Measurements from ENCODE around the gene INCA1.
A peak's percentile ranks its signal among the peaks of the same experiment; 100 is the strongest.

Gene INCA1

DNA sequence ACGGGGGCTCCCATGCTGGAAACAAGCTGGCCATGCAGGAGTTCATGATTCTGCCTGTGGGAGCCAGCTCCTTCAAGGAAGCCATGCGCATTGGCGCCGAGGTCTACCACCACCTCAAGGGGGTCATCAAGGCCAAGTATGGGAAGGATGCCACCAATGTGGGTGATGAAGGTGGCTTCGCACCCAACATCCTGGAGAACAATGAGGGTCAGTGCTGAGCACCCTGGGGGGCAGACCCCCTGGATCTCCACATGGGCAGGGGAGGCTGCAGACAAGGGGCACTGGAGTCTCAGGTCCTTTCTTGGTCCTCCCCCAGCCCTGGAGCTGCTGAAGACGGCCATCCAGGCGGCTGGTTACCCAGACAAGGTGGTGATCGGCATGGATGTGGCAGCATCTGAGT lies 42.2 kb downstream of the INCA1 start:
- Histone ChIP-seq H3K4me3 (no peak overlapping the region), H3K27ac (no peak overlapping the region)

DNA sequence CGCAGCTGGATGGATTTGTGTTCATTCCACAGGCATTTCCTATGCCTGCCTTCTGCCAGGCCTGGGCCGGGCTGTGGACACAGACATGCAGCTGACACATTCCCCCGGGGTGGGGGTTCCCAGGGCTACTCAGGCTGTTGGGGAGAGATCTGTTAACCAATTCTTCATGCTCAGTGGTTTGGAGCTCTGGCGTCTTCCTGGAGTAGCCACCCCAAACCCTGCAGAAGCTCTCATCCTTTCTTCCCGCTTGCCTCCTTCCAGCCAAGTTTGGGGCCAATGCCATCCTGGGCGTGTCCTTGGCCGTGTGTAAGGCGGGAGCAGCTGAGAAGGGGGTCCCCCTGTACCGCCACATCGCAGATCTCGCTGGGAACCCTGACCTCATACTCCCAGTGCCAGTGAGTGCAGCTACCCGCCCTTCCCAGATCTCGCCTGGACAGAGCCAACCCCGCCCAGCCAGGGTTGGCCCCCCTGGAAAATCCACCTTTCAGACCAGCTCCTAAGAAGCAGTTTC lies 43.8 kb downstream of the INCA1 start:
- H3K4me3 ChIP-seq: no peak overlapping the region
- peak overlapping the region in 14 of 21 experiments; percentile 1 to 67 (median 44) for H3K27ac ChIP-seq

DNA sequence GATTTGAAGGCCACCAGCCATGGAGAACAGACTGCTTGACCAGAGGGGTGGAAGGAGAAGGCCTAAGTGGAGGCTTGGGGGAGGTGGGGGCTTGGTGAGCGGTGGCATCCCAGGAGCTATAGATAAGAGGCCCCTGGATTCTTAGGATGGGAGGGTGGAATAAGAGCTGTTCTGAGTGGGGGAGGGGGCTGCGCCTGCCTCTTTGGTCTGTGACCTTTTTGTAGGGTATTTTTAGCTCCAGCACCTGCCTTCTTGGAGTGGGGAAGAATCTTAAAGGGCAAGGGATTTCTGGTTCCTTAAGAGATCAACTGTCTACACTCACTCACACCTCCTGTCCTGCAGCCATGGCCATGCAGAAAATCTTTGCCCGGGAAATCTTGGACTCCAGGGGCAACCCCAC lies 45.8 kb downstream of the INCA1 start:
- Histone ChIP-seq H3K4me3 (no peak overlapping the region), H3K27ac (no peak overlapping the region)

DNA sequence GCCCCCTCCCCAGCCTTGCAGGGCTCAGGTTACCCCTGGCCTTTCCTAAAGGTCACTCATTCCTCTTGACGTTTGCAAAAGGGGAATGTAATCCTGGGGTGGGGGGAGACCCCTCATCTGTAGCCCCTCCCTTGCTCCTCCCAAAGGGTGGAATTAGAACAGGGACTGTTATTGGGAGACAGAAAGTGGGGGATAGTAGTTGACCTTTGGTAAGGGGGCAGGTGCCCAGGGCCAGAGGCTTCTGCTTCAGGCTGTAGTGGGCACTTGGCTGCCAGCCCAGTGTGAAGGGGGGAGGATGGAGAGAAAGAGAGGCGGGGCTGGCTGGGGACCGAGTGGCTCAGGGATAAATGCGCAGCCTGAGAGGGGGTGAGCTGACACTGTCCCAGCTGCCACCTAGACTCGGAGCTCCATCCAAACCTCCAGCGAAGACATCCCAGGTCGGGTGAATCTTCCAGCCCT lies 46.5 kb downstream of the INCA1 start, which contains the start of gene ENO3:
Gene ENO3, plus strand, starts transcription at position 374 of the 459 bp plus-strand sequence. CDS start 711 bp downstream, outside the sequence.
- peak within 1 kb of the TSS; percentile 91 to 100 (median 99) for H3K4me3 ChIP-seq
- H3K27ac ChIP-seq: peak within 1 kb of the TSS; percentile 78 to 100 (median 99)

DNA sequence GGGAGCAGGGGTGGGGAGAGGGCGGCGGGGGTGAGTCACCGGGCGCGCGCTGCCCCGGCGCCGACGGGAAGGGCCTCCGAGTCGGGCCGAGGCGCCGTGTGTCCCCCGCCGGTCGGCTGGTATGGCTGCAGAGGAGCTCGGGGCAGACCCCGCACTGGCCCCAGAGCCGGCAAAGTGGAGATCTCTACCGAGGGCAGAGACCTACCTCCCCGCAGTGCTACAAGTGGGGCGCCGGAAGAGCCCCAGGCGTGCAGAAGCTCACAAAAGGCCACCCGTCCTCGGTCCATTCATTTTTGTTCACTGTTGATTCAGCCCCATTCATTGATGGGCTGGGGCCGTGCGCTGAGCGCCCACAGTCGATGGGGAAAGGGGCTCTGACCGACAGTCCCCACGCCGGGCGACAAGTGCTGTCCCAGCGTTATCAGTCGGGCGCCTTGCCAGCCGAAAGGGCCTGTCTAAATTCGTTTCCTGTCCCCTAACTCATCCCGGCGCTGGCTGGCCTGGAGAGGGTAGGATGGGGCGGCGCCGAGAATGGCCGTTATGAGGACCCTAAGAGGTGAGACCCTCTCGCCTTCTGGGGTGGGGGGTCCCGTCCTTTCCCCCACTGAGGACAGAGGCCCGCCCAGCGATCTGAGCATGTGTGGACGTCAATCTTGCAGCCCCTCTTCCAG lies 47.1 kb downstream of the INCA1 start:
- peak overlapping the region; percentile 78 to 100 (median 99) for H3K27ac ChIP-seq

DNA sequence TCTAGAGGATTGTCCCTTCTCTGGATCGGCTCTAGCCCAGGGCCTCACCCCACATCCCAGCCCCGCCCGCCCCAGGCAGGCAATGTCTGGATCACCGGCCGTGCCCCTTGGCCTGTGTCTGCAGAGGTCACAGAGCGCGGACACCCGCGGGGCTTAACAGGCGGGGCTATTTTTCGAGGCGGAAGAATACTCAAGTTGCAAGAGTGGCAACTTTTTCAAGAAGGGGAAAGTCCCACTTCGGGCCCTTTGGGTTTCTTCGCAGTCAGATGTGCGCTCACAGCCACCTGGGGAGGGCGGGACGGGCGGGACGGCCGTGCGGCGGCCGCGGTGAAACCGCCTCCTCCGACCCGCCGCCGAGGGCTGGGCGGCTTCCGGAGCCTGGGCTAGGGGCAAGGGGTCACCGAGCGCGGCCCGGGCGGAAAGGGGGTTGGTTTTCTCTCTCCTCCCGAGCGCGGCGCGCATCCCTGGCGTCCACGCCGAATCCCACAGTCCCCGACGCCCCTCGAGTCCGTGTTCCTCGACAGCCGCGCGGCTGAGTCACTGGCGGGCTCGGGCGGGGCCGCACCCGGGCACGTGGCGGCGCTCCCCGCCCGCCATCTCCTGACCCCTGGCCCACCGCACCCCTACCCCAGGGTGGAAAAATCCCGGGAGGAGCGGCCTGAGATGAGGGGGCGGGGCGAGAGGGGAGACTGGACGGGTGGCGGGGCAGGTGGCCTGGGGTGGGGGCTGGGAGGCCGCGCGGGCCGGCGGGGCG lies 47.8 kb downstream of the INCA1 start:
- peak overlapping the region; percentile 78 to 100 (median 99) for H3K27ac ChIP-seq
- H3K4me3 ChIP-seq: peak overlapping the region; percentile 91 to 100 (median 99)

More for the DNA sequence above, 47.1 kb downstream of the INCA1 start:
- H3K4me3 ChIP-seq: peak overlapping the region; percentile 91 to 100 (median 99)

DNA sequence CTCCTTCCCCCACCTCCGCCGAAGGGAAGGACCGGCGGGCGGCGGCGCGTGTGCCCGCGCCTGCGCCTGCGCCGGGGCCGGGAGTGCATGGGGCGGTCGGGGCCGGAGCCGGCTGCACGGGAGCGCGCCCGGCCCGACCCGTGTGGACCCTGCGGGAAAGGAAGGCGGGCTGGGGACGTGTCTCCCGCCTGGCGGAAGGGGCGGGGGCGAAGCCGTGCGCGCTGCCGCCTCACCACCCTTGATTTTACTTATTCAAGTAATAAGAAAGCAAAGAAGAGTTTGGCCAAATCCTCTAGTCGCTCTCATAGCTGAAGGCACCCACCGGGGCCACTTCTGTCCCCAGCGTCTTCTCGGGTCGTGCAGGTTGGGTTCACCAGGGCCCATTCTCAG lies 48.4 kb downstream of the INCA1 start:
- H3K27ac ChIP-seq: peak overlapping the region; percentile 78 to 100 (median 99)
- H3K4me3 ChIP-seq: peak overlapping the region; percentile 91 to 100 (median 99)

DNA sequence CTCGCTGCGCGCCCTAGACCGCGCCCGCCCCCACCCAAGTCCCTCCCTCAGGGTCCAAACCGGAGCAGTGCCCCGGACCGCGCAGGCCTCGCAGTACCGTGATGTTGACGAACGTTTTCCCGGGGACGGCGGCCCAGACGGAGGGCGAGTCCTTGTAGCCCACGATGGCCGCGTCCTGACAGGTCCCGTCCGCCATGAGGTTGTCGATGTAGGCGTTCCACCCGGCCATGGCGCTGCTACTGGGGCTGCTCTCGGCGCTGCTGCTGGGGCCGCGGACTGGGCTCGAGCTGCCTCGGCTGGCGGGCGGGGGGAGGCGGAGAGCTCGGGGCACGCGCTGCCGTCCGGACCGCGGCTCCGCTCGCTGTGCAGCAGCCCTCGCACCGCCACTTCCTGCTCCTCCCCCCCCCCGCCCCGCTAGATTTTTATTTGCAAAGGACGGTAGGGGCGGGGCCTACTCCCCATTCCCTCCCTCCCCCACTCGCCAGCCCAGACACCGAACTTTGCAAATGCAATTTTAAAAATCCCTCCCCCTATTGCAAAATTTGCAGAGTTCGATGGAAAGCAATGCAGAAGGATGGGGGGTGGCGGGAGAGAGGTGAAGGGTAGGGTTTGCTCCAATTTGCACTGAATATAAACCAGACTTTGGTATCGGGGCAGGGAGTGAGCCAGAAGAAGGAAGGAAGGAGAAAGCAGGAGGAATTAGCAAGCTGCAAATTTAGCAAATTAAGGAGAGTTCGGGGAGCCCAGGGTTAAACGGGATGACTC lies 49.0 kb downstream of the INCA1 start, which contains the start of gene PFN1:
Gene PFN1, minus strand, starts transcription at position 365 of the 765 bp plus-strand sequence. Its CDS starts 136 bp downstream, at position 229.
- H3K27ac ChIP-seq: peak within 1 kb of the TSS; percentile 83 to 100 (median 99)

DNA sequence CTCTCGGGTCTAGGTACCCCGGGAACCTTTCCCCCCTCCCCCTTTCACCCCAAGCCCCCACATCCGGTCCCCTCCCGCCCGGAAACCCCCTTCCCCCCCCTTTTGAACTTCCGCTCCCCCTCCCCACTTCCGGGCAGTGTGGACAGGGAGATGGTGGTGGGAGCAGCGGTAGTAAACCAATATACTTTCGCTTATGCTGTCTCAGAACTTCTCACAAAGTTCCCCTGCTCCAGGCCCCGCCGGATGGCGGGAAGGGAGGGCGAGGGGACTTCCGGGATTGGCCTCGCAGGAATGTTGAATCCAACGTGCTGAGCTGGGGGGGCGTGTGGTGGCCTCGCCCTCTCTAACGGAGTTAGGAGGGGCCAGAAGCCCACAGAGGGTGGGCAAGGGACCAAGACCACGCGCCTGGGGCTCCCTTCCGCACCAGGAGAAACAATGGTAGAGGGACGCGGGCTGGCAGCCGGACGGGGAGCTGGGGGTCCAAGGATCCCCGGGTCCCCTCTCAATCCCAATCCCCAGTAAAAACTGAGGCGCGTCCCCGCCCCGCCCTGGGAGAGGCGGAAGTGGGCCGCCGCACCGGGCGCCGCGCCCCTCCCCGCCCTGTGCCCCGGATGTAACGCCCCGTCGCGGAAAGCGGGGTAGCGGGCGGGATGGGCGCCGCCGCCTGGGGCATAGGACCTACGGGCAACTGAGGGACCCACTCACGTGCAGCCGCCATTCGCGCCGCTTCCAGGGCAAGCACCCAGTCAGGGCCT lies 49.7 kb downstream of the INCA1 start:
- Histone ChIP-seq H3K4me3 (peak overlapping the region; percentile 91 to 100 (median 99)), H3K27ac (peak overlapping the region; percentile 83 to 100 (median 99))

More for the DNA sequence above, 49.0 kb downstream of the INCA1 start, which contains the start of gene PFN1:
- H3K4me3 ChIP-seq: peak within 1 kb of the TSS; percentile 91 to 100 (median 99)

DNA sequence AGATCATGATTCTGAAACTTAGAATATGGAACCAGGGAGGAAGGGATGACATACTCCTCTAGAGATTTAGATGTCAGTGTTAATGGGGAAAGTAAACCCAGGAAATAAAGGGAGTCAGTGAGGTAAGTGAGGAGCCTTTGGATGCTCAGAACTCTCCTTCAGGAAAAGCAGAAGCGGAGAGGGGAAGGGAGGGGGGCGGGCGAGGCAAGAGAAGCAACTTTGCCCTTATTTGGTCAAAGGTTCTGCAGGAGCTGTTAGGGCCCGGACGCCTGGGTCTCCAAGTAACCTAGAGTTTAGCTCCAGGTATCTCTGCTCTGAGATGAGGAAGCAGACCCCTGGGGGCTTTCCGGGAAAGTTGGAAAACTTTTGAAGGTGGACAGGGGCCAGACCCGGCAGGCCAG lies 50.3 kb downstream of the INCA1 start:
- Histone ChIP-seq H3K4me3 (peak overlapping the region; percentile 91 to 100 (median 99)), H3K27ac (peak overlapping the region; percentile 83 to 100 (median 99))

DNA sequence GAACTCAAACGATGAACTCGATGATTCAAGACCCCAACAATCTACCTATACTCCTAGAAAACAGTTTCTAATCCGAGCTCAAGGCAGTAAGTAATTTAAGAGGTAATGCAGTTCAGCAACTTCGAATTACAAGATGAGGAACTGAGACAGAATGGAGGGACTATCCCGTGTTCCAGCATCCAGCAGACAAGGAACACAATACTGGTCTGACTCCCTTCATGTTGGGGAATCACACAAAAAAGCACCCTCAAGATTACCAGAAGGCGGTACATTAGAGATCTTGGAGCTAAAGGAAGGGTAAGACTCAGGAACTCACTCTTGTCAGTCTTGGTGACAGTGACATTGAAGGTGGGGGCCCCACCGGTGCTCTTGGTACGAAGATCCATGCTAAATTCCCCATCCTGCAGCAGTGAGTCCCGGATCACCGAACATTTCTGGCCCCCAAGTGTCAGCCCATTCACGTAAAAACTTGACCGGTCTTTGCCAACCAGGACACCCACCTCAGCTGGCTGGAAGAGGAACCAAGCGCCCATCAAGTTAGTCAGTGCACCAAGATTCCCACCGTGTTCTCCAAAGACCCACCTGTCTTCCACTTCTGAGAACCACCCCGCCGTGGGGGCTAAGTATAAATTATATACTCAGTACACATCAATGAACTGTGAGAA lies 50.9 kb downstream of the INCA1 start:
- Histone ChIP-seq H3K27ac (peak overlapping the region in 19 of 21 experiments; percentile 90 to 100 (median 99)), H3K4me3 (peak overlapping the region; percentile 91 to 100 (median 99))

DNA sequence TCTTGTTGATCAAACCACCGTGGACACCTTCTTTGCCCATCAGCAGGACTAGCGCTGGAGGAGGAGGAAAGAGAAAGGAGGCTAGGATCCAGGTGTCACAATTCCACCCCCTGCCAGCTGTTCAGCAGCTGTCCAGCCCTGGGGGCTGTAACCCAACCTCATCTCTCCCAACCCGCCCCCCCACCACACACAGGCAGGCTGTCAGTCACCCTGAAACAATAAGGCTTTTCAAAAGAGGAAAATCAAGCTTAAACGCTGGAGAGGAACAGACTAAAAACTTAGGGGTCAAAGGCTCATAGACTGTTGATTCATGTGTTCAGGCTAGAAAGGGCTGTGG lies 51.4 kb downstream of the INCA1 start:
- H3K4me3 ChIP-seq: peak overlapping the region; percentile 91 to 100 (median 99)
- H3K27ac ChIP-seq: peak overlapping the region in 20 of 21 experiments; percentile 45 to 100 (median 98)

DNA sequence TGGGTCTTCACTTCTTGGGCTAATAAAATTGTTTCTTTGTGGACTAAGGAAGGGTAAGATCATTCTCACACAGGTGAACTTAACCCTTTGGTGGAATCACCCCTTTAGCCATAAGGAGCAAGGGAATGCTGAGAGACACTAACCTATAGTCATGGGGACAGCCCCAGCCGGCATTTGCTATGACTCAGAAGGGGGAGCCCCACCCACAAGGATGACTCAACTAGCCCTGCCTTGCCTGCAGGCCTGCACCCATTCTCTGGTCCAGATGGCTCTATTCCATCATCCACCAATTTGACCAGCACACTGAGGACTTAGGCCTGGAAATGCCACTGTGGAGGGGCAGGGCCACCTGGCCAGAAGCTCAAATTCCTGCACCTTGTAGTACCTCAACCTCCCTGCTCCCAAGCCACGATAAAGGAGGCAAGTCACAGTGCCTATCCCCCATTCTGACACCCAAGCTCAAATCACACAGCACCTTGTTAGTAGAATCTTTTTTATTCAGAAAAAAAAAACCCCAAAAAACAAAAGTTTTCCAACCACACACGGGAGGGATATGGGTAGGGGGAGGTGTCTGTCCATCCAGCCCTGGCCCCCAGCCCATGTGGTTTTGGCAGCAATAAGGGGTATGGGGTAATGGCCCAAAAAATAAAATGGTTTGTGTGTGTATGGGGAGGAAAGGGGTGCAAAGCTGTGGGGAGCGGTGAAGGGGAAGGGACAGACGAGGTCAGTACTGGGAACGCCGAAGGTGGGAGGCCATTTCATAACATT lies 52.0 kb downstream of the INCA1 start:
- Histone ChIP-seq H3K4me3 (peak overlapping the region in 6 of 7 experiments; percentile 91 to 100 (median 99)), H3K27ac (peak overlapping the region in 20 of 21 experiments; percentile 45 to 100 (median 98))

DNA sequence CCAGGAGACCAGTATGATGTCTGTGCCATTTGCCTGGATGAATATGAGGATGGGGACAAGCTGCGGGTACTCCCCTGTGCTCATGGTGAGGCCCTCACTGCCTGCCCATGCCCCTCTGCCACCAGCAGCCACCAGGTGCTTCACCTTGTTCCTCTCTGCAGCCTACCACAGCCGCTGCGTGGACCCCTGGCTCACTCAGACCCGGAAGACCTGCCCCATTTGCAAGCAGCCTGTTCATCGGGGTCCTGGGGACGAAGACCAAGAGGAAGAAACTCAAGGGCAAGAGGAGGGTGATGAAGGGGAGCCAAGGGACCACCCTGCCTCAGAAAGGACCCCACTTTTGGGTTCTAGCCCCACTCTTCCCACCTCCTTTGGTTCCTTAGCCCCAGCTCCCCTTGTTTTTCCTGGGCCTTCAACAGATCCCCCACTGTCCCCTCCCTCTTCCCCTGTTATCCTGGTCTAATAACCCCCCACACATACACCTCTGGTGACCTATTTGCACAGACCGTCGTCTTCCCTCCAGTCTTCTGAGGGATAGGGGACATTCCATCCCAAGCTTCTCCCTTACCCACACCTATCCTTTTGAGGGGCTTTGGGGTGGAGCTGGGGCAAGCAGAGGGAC lies 52.7 kb downstream of the INCA1 start:
- H3K4me3 ChIP-seq: peak overlapping the region in 5 of 7 experiments; percentile 2 to 100 (median 99)
- peak overlapping the region in 20 of 21 experiments; percentile 7 to 100 (median 98) for H3K27ac ChIP-seq

DNA sequence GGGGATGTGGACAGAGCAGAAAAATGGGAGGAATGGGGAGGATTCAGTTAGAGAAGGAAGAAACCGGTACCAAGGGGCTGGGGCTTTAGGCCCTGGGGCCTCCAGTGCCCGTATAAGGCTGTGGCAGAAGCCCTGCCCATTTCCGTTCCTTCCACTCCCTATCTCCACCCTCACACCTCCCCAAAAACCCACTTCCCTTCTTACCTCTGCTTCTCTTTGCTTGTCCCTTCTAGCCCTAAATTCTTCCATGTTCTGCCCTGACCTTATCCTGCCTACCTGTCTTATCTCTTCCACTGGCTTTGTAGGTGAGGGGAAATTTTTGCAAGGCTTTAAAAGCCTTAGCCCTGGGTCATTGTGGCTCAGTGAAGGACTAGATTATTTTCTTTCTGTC lies 53.2 kb downstream of the INCA1 start:
- Histone ChIP-seq H3K4me3 (peak overlapping the region in 3 of 7 experiments; percentile 9 to 100 (median 99)), H3K27ac (peak overlapping the region in 20 of 21 experiments; percentile 7 to 100 (median 98))

DNA sequence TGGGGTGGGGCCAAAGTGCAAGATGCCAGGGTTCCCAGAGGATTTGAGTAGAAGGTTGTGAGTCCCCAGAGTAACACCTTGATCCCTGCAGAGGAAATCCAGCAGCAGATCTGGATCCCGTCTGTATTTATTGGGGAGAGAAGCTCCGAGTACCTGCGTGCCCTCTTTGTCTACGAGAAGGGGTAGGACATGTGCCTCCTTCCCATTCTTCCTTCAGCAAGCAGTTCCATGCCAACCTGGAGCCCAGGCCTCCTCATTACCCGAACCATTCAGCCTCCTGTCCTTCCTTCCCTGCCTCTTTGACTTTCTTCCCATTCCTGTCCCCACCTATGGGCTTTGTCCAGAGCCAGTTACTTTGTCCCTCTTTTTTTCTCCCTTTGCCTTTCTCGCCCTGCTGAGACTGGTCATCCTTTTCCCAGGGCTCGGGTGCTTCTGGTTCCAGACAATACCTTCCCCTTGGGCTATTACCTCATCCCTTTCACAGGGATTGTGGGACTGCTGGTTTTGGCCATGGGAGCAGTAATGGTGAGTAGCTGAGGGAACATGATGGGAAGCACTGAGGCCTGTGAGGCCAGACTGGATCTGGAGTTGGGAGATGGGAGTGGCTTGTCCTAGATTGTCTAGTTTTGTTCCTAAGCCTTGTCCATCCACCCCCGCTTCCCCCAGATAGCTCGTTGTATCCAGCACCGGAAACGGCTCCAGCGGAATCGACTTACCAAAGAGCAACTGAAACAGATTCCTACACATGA lies 54.4 kb downstream of the INCA1 start:
- peak overlapping the region in 11 of 21 experiments; percentile 7 to 100 (median 99) for H3K27ac ChIP-seq

More for the DNA sequence above, 54.4 kb downstream of the INCA1 start:
- H3K4me3 ChIP-seq: no peak overlapping the region
